CD4-positive, alpha-beta T cell treated with Interleukin-15 for 4 hours (primary cell): ENCODE measurements around the gene ISM1.

Experiments
- DNase-seq: peaks from one replicate; pipeline ENCODE4 v3.0.0-alpha.2; 2020; ENCODE audit warnings: low spot score

The ISM1 gene

GRCh38 chr20:13283869-13284829 lies 63.1 kb downstream of the ISM1 start:
- DNase-seq: no peak

GRCh38 chr20:13284830-13285229 lies 63.8 kb downstream of the ISM1 start:
- DNase-seq: no peak

- no peak for DNase-seq
Measured at GRCh38 chr20:13285408-13285807, 64.3 kb downstream of the ISM1 start.

GRCh38 chr20:13286052-13286451 lies 65.0 kb downstream of the ISM1 start:
- no peak for DNase-seq

GRCh38 chr20:13286607-13287006 lies 65.5 kb downstream of the ISM1 start:
- no peak for DNase-seq

GRCh38 chr20:13288357-13288756 lies 67.3 kb downstream of the ISM1 start:
- DNase-seq: no peak

GRCh38 chr20:13289031-13289430 lies 68.0 kb downstream of the ISM1 start:
- DNase-seq: no peak

GRCh38 chr20:13290724-13291123 lies 69.7 kb downstream of the ISM1 start:
- DNase-seq: no peak

- no peak for DNase-seq
Measured at GRCh38 chr20:13291157-13291556, 70.1 kb downstream of the ISM1 start.

GRCh38 chr20:13292201-13292885 lies 71.3 kb downstream of the ISM1 start:
- DNase-seq: no peak

GRCh38 chr20:13294522-13294921 lies 73.4 kb downstream of the ISM1 start:
- DNase-seq: no peak

- DNase-seq: no peak
Measured at GRCh38 chr20:13295637-13296036, 74.6 kb downstream of the ISM1 start.

GRCh38 chr20:13296070-13296469 lies 75.0 kb downstream of the ISM1 start:
- no peak for DNase-seq

GRCh38 chr20:13297147-13297899 lies 76.2 kb downstream of the ISM1 start:
- no peak for DNase-seq

- no peak for DNase-seq
Measured at GRCh38 chr20:13298692-13299373, 77.8 kb downstream of the ISM1 start.

- DNase-seq: no peak
Measured at GRCh38 chr20:13299401-13299800, 78.3 kb downstream of the ISM1 start.

- no peak for DNase-seq
Measured at GRCh38 chr20:13301596-13301995, 80.5 kb downstream of the ISM1 start.

- peak; percentile 39 for DNase-seq
Measured at GRCh38 chr20:13302647-13303450, 81.8 kb downstream of the ISM1 start.

- no peak for DNase-seq
Measured at GRCh38 chr20:13305284-13305683, 84.2 kb downstream of the ISM1 start.

GRCh38 chr20:13307562-13308163 lies 86.6 kb downstream of the ISM1 start:
- DNase-seq: no peak

- no peak for DNase-seq
Measured at GRCh38 chr20:13312300-13312699, 91.2 kb downstream of the ISM1 start.
